H9 (cell line): Measurements from ENCODE around the gene PGLYRP3. TPM values are rescaled to one million over a fixed set of nuclear protein-coding genes. Genes with fewer than 3 reads are reported as not detected.

Experiments used
- DNase-seq: peaks from one replicate; pipeline ENCODE4 v3.0.0-alpha.2; 2017
- H2AFZ ChIP-seq: one replicate; pipeline ENCODE4 v1.6.1; 2013; ENCODE audit warnings: mild to moderate bottlenecking, low read length, control low read depth, moderate library complexity
- H2AK5ac ChIP-seq: 2 replicates; pipeline ENCODE4 v1.6.1; 2013; ENCODE audit warnings: low read length, control low read depth, mixed read lengths; ENCODE audit not compliant: insufficient read length
- H2BK120ac ChIP-seq: one replicate; pipeline ENCODE4 v1.6.1; 2013; ENCODE audit warnings: low read depth, mild to moderate bottlenecking, low read length, control low read depth, inconsistent platforms; ENCODE audit not compliant: poor library complexity, severe bottlenecking
- H2BK12ac ChIP-seq: 2 replicates; pipeline ENCODE4 v1.6.1; 2013; ENCODE audit warnings: low read length, control low read depth, mixed read lengths, low read depth; ENCODE audit not compliant: insufficient read length
- H2BK15ac ChIP-seq: 2 replicates; pipeline ENCODE4 v1.6.1; 2013; ENCODE audit warnings: low read depth, low read length, control low read depth
- H2BK20ac ChIP-seq: one replicate; pipeline ENCODE4 v1.6.1; 2013; ENCODE audit warnings: low read depth, mild to moderate bottlenecking, low read length, control low read depth, inconsistent platforms; ENCODE audit not compliant: poor library complexity, severe bottlenecking
- H2BK5ac ChIP-seq: 2 replicates; pipeline ENCODE4 v1.6.1; 2013; ENCODE audit warnings: low read length, control low read depth, mixed read lengths; ENCODE audit not compliant: insufficient read length
- H3K14ac ChIP-seq: 2 replicates; pipeline ENCODE4 v1.6.1; 2013; ENCODE audit warnings: low read length, control low read depth; ENCODE audit not compliant: insufficient read depth
- H3K18ac ChIP-seq: 2 replicates; pipeline ENCODE4 v1.6.1; 2013; ENCODE audit warnings: low read depth, mild to moderate bottlenecking, mixed read lengths, low read length, control low read depth; ENCODE audit not compliant: insufficient read length
- H3K23ac ChIP-seq: 2 replicates; pipeline ENCODE4 v1.6.1; 2013; ENCODE audit warnings: low read length, control low read depth, mixed read lengths, low read depth; ENCODE audit not compliant: insufficient read length
- H3K23me2 ChIP-seq: 2 replicates; pipeline ENCODE4 v1.6.1; 2013; ENCODE audit warnings: low read depth, mild to moderate bottlenecking, mixed read lengths, low read length, control low read depth; ENCODE audit not compliant: insufficient read length, poor library complexity, severe bottlenecking
- H3K27ac ChIP-seq: 2 replicates; pipeline ENCODE4 v1.5.1; 2013; ENCODE audit warnings: low read length, control low read depth, mixed read lengths, low read depth; ENCODE audit not compliant: insufficient read length
- H3K27me3 ChIP-seq: 2 replicates; pipeline ENCODE4 v1.6.1; 2013; ENCODE audit warnings: low read length, control low read depth, inconsistent platforms; ENCODE audit not compliant: insufficient read depth
- H3K4ac ChIP-seq: 2 replicates; pipeline ENCODE4 v1.6.1; 2013; ENCODE audit warnings: low read depth, mild to moderate bottlenecking, control low read depth, inconsistent platforms, low read length, moderate library complexity
- H3K4me1 ChIP-seq: 2 replicates; pipeline ENCODE4 v1.6.1; 2013; ENCODE audit warnings: low read length, control low read depth, inconsistent platforms; ENCODE audit not compliant: insufficient read depth
- H3K4me2 ChIP-seq: 2 replicates; pipeline ENCODE4 v1.6.1; 2013; ENCODE audit warnings: low read length, control low read depth, mixed read lengths; ENCODE audit not compliant: insufficient read length, insufficient read depth
- H3K56ac ChIP-seq: 2 replicates; pipeline ENCODE4 v1.6.1; 2013; ENCODE audit warnings: low read depth, mild to moderate bottlenecking, mixed read lengths, low read length, control low read depth; ENCODE audit not compliant: insufficient read length
- H3K79me1 ChIP-seq: 2 replicates; pipeline ENCODE4 v1.6.1; 2013; ENCODE audit warnings: low read depth, mild to moderate bottlenecking, moderate library complexity, low read length, control low read depth, inconsistent platforms; ENCODE audit not compliant: insufficient read depth, poor library complexity, severe bottlenecking
- H3K79me2 ChIP-seq: 2 replicates; pipeline ENCODE4 v1.6.1; 2013; ENCODE audit warnings: low read length, control low read depth, inconsistent platforms; ENCODE audit not compliant: insufficient read depth
- H3K9ac ChIP-seq: 2 replicates; pipeline ENCODE4 v1.6.1; 2013; ENCODE audit warnings: low read length, control low read depth, mixed read lengths; ENCODE audit not compliant: insufficient read length; ENCODE audit errors: extremely low read depth
- H3K9me3 ChIP-seq: one replicate; pipeline ENCODE4 v1.6.1; 2013; ENCODE audit warnings: low read depth, low read length, inconsistent platforms; ENCODE audit not compliant: control insufficient read depth
- H3T11ph ChIP-seq: one replicate; pipeline ENCODE4 v1.6.1; 2013; ENCODE audit warnings: mild to moderate bottlenecking, low read length, control low read depth, inconsistent platforms
- H4K20me1 ChIP-seq: one replicate; pipeline ENCODE4 v1.6.1; 2013; ENCODE audit not compliant: control insufficient read depth, insufficient read length, insufficient read depth
- H4K5ac ChIP-seq: 2 replicates; pipeline ENCODE4 v1.6.1; 2013; ENCODE audit warnings: low read depth, mild to moderate bottlenecking, mixed read lengths, low read length, control low read depth; ENCODE audit not compliant: insufficient read length
- H4K8ac ChIP-seq: replicated peaks from 2 replicates; pipeline ENCODE4 v1.6.1; 2013; ENCODE audit warnings: low read length, control low read depth, mixed read lengths, low read depth; ENCODE audit not compliant: insufficient read length
- H4K91ac ChIP-seq: 2 replicates; pipeline ENCODE4 v1.6.1; 2013; ENCODE audit warnings: low read depth, mild to moderate bottlenecking, moderate library complexity, mixed read lengths, low read length, control low read depth; ENCODE audit not compliant: insufficient read length
- H3K27ac Mint-ChIP-seq, 3 experiments: 2 replicates in 2 of 3; 3 replicates in 1 of 3; pipeline ENCODE4 v1.8.0; 2020 to 2021; ENCODE audit warnings: mixed read lengths in 3 of 3, mild to moderate bottlenecking in 1 of 3, moderate library complexity in 1 of 3
- H3K27me3 Mint-ChIP-seq: 2 replicates; pipeline ENCODE4 v1.8.0; 2021; ENCODE audit warnings: low read depth, mild to moderate bottlenecking, moderate library complexity, mixed read lengths
- H3K36me3 Mint-ChIP-seq, 3 experiments: 2 replicates in 2 of 3; 3 replicates in 1 of 3; pipeline ENCODE4 v1.8.0; 2020 to 2021; ENCODE audit warnings: low read depth in 3 of 3, mixed read lengths in 3 of 3; ENCODE audit not compliant: insufficient read depth in 1 of 3
- H3K4me1 Mint-ChIP-seq, 2 experiments: 2 replicates each; pipeline ENCODE4 v1.8.0; 2020; ENCODE audit warnings: mixed read lengths in 2 of 2
- H3K4me3 Mint-ChIP-seq, 2 experiments: 2 replicates in 1 of 2; 3 replicates in 1 of 2; pipeline ENCODE4 v1.8.0; 2020 to 2021; ENCODE audit warnings: mild to moderate bottlenecking in 2 of 2, mixed read lengths in 2 of 2, moderate library complexity in 1 of 2
- H3K9me3 Mint-ChIP-seq, 2 experiments: 2 replicates in 1 of 2; 3 replicates in 1 of 2; pipeline ENCODE4 v1.8.0; 2020; ENCODE audit warnings: mild to moderate bottlenecking in 2 of 2, mixed read lengths in 2 of 2, moderate library complexity in 1 of 2
- WGBS: extraction: QIAGEN DNeasy Blood & Tissue Kit; methylation state at CpG from one replicate; pipeline ENCODE4 v1.1.7; 2013; ENCODE audit warnings: missing lambda C conversion rate, low lambda C conversion rate, mixed read lengths; ENCODE audit not compliant: insufficient read length; ENCODE audit errors: extremely low coverage; 5-methylcytosine and 5-hydroxymethylcytosine counted together
- total RNA-seq: library from RNA; stranded (reverse); gene quantifications from 2 replicates; pipeline ENCODE4 v1.2.1, GENCODE V29; 2021
- TF ChIP-seq, protein P1 (sequence below): fragments of 200-600 bp; sonication (generic); conservative IDR thresholded peaks from 3 replicates; pipeline ENCODE4 v1.8.0; 2021; ENCODE audit warnings: antibody characterized with exemption, mild to moderate bottlenecking

The PGLYRP3 gene
- total RNA-seq, 1 experiment from 2014 or later: not detected

DNA sequence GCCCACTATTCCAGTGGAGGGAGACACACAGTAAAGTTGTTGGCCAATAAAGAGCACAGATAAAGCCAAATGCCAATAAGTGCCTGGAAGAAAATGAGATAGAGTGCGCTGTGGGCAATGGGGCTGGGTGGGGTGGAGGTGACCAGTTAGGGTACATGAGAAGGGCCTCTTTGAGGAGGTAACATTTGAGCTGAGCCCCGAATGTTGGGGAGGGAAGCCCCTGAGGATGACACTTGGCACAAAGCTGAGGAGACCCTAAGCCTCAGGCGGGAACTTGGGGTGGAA, 45.9 kb upstream of the PGLYRP3 start:
- Histone ChIP-seq H4K8ac (no peak overlapping the region), H2BK20ac (no peak overlapping the region), H4K91ac (no peak overlapping the region), H3K23ac (no peak overlapping the region), H2BK120ac (no peak overlapping the region), H3K9me3 (no peaks in the 10 kb centered on the region), H3K23me2 (no peaks in the 10 kb centered on the region), H3K14ac (no peak overlapping the region), H3K79me1 (no peaks in the 10 kb centered on the region), H3K56ac (no peak overlapping the region), H2AK5ac (no peak overlapping the region), H3K4me2 (no peak overlapping the region), H3K18ac (no peak overlapping the region), H3K27ac (no peak overlapping the region), H2BK5ac (no peak overlapping the region), H3K4me1 (no peaks in the 10 kb centered on the region), H4K20me1 (no peaks in the 10 kb centered on the region), H3K79me2 (no peaks in the 10 kb centered on the region), H2BK12ac (no peak overlapping the region), H4K5ac (no peak overlapping the region), H3T11ph (no peak overlapping the region), H3K9ac (no peak overlapping the region), H3K27me3 (no peaks in the 10 kb centered on the region), H3K4ac (no peak overlapping the region), H2BK15ac (no peak overlapping the region), H2AFZ (no peak overlapping the region)
- Mint-ChIP-seq H3K27ac (no peak overlapping the region), H3K4me3 (no peak overlapping the region), H3K27me3 (no peaks in the 10 kb centered on the region; the same call in none of the 2 replicates), H3K4me1 (no peaks in the 10 kb centered on the region), H3K9me3 (peaks cover 0 to 8% of the 10 kb centered on the region in 2 experiments; a peak in 2 of 5 replicates), H3K36me3 (no peaks in the 10 kb centered on the region)
- no CpG with 5 or more reads among the region's 3 CpGs for WGBS
- no peak for DNase-seq
- TF ChIP-seq, protein P1, sequence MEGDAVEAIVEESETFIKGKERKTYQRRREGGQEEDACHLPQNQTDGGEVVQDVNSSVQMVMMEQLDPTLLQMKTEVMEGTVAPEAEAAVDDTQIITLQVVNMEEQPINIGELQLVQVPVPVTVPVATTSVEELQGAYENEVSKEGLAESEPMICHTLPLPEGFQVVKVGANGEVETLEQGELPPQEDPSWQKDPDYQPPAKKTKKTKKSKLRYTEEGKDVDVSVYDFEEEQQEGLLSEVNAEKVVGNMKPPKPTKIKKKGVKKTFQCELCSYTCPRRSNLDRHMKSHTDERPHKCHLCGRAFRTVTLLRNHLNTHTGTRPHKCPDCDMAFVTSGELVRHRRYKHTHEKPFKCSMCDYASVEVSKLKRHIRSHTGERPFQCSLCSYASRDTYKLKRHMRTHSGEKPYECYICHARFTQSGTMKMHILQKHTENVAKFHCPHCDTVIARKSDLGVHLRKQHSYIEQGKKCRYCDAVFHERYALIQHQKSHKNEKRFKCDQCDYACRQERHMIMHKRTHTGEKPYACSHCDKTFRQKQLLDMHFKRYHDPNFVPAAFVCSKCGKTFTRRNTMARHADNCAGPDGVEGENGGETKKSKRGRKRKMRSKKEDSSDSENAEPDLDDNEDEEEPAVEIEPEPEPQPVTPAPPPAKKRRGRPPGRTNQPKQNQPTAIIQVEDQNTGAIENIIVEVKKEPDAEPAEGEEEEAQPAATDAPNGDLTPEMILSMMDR: no peak
